K562 (cell line): ENCODE data around the gene CD164. TPM values are rescaled to one million over a fixed set of nuclear protein-coding genes. Genes with fewer than 3 reads are reported as not detected.

Source experiments
- BCLAF1 ChIP-seq, 2 experiments: fragments of 450-650 bp in 1 of 2; IDR thresholded peaks; 2 replicates each; pipeline ENCODE4 v1.6.1; 2011 to 2017; ENCODE audit warnings: low read depth in 2 of 2, antibody characterized with exemption in 1 of 2, borderline replicate concordance in 1 of 2, low read length in 1 of 2, mild to moderate bottlenecking in 1 of 2, mixed read lengths in 1 of 2; ENCODE audit not compliant: control insufficient read depth in 1 of 2
- CREB3 ChIP-seq: fragments of 450-650 bp; conservative IDR thresholded peaks from 2 replicates; pipeline ENCODE4 v1.6.1; 2016; ENCODE audit warnings: missing genetic modification characterization, low read depth, mild to moderate bottlenecking, missing compliant biosample characterization, moderate library complexity
- DPF2 ChIP-seq: fragments of 450-650 bp; IDR thresholded peaks from 2 replicates; pipeline ENCODE4 v1.6.1; 2016
- EHMT2 ChIP-seq: fragments of 450-650 bp; IDR thresholded peaks from 2 replicates; pipeline ENCODE4 v1.6.1; 2018; ENCODE audit warnings: antibody characterized with exemption
- ELF1 ChIP-seq: fragments of 200-800 bp; sonication (Bioruptor generic); IDR thresholded peaks from 2 replicates; pipeline ENCODE4 v1.6.1; 2016; ENCODE audit warnings: missing genetic modification characterization, missing compliant biosample characterization
- ELF4 ChIP-seq: fragments of 450-650 bp; formaldehyde crosslinking; IDR thresholded peaks from 2 replicates; pipeline ENCODE4 v1.4.0; 2022; ENCODE audit warnings: missing genetic modification characterization
- ESRRA ChIP-seq: fragments of 450-650 bp; IDR thresholded peaks from 2 replicates; pipeline ENCODE4 v1.6.1; 2014; ENCODE audit warnings: low read depth, mild to moderate bottlenecking, moderate library complexity, borderline replicate concordance
- ETV1 ChIP-seq: fragments of 450-650 bp; conservative IDR thresholded peaks from 2 replicates; pipeline ENCODE4 v1.6.1; 2016; ENCODE audit warnings: missing genetic modification characterization, control low read depth, low read depth, missing compliant biosample characterization
- GABPA ChIP-seq: fragments of 200-800 bp; sonication (Bioruptor generic); conservative IDR thresholded peaks from 2 replicates; pipeline ENCODE4 v1.6.1; 2016; ENCODE audit warnings: low read depth, missing genetic modification characterization, missing compliant biosample characterization
- GTF2F1 ChIP-seq: IDR thresholded peaks from 2 replicates; pipeline ENCODE4 v1.6.1; 2011; ENCODE audit warnings: low read depth, low read length, improper control_type of control experiment
- HBP1 ChIP-seq: fragments of 450-650 bp; formaldehyde crosslinking; IDR thresholded peaks from 2 replicates; pipeline ENCODE4 v1.4.0; 2022; ENCODE audit warnings: missing genetic modification characterization
- HINFP ChIP-seq: fragments of 450-650 bp; conservative IDR thresholded peaks from 2 replicates; pipeline ENCODE4 v1.6.1; 2016; ENCODE audit warnings: missing genetic modification characterization, low read depth, mild to moderate bottlenecking, control low read depth, missing compliant biosample characterization
- KLF1 ChIP-seq: fragments of 450-650 bp; IDR thresholded peaks from 2 replicates; pipeline ENCODE4 v1.6.1; 2016; ENCODE audit warnings: missing genetic modification characterization, missing compliant biosample characterization
- MAZ ChIP-seq, 2 experiments: fragments of 450-650 bp in 1 of 2; sonication (generic) in 1 of 2; formaldehyde crosslinking; IDR thresholded peaks in 1 of 2; conservative IDR thresholded peaks in 1 of 2; 2 replicates each; pipeline versions ENCODE4 v1.4.0 to v1.5.0; 2020; ENCODE audit warnings: mild to moderate bottlenecking in 1 of 2, missing genetic modification reagents in 1 of 2
- MEF2A ChIP-seq: IDR thresholded peaks from 2 replicates; pipeline ENCODE4 v1.6.1; 2011; ENCODE audit warnings: low read depth, mild to moderate bottlenecking, low read length, moderate library complexity; ENCODE audit not compliant: control insufficient read depth
- MEF2D ChIP-seq: conservative IDR thresholded peaks from 2 replicates; pipeline ENCODE4 v1.6.1; 2016; ENCODE audit warnings: low read depth, missing genetic modification characterization, missing compliant biosample characterization
- NCOA6 ChIP-seq: fragments of 450-650 bp; IDR thresholded peaks from 2 replicates; pipeline ENCODE4 v1.6.1; 2017; ENCODE audit warnings: mild to moderate bottlenecking
- SIN3B ChIP-seq: fragments of 450-650 bp; IDR thresholded peaks from 2 replicates; pipeline ENCODE4 v1.6.1; 2017; ENCODE audit warnings: low read depth, mild to moderate bottlenecking, moderate library complexity
- SMAD4 ChIP-seq: fragments of 250-450 bp; sonication (Bioruptor Pico); conservative IDR thresholded peaks from 2 replicates; pipeline ENCODE4 v1.8.0; 2021; ENCODE audit warnings: inconsistent platforms, mild to moderate bottlenecking, moderate library complexity
- SREBF2 ChIP-seq: sonication (generic); formaldehyde crosslinking; IDR thresholded peaks from 2 replicates; pipeline ENCODE4 v1.4.0; 2020; ENCODE audit warnings: mild to moderate bottlenecking, missing genetic modification reagents
- ZFP1 ChIP-seq: fragments of 450-650 bp; formaldehyde crosslinking; IDR thresholded peaks from 2 replicates; pipeline ENCODE4 v1.4.0; 2020; ENCODE audit warnings: mild to moderate bottlenecking, mixed read lengths
- ZNF121 ChIP-seq: sonication (generic); formaldehyde crosslinking; conservative IDR thresholded peaks from 2 replicates; pipeline ENCODE4 v1.8.0; 2022; ENCODE audit warnings: missing genetic modification reagents
- polyA plus RNA-seq, 8 experiments: library from polyadenylated mRNA; depleted of rRNA in 4 of 8; stranded (reverse) in 5 of 8; unstranded in 3 of 8; fragments of >200 nt; fragmentation: Nextera tagmentation in 2 of 8; fragmentation: Illumina TruSeq in 1 of 8; extraction: Ambion mirVana in 2 of 8; extraction: Trizol in 1 of 8; gene quantifications; 2 replicates each; pipeline versions ENCODE4 v1.2.1 to v1.2.3, GENCODE V29; 2011 to 2014; ENCODE audit warnings: inconsistent platforms in 1 of 8, missing spikeins in 1 of 8
- total RNA-seq, 7 experiments: library from RNA; depleted of rRNA in 6 of 7; stranded (reverse); fragments of >200 nt in 6 of 7; fragmentation: Illumina TruSeq in 2 of 7; extraction: Trizol in 2 of 7; gene quantifications; 2 replicates each; pipeline versions ENCODE4 v1.2.1 to v1.2.3, GENCODE V29; 2011 to 2021; ENCODE audit warnings: low replicate concordance in 1 of 7

Gene CD164
- total and polyA plus RNA-seq, 9 of the 15 experiments (the other 6 are each of a cell fraction or from before 2014, with no cell fraction given), result 79.5 to 317 (median 165) TPM

- TF ChIP-seq KLF1, result no peak
- TF ChIP-seq CREB3 (tag), result 0 out of 2 replicates have a peak, but pooled peaks have one; percentile 49
- 0 out of 2 replicates have a peak, but pooled peaks have one; percentile 25 for TF ChIP-seq ELF1
- no peak for TF ChIP-seq NCOA6
- TF ChIP-seq ELF4 (CRISPR knock-in tag), result peak; percentile 66; the same call in 1 of the 2 replicates
- no peak for TF ChIP-seq SREBF2
- TF ChIP-seq MEF2D (tag), result 0 out of 2 replicates have a peak, but pooled peaks have one; percentile 36
- TF ChIP-seq DPF2, result no peak
- TF ChIP-seq HINFP (tag), result no peak
- TF ChIP-seq ZFP1 (CRISPR knock-in tag), result 0 out of 2 replicates have a peak, but pooled peaks have one; percentile 24
- TF ChIP-seq SIN3B, result no peak
- no peak for TF ChIP-seq BCLAF1 (IDR thresholded peaks at IDR 0.05; ENCODE audit: borderline replicate concordance in 1 of 2, control insufficient read depth in 1 of 2, low read depth in 2 of 2, low read length in 1 of 2)
- 0 out of 4 replicates have a peak, but pooled peaks of 1 of the 2 experiments have one; percentile 23 for TF ChIP-seq MAZ (CRISPR knock-in tag; conservative IDR thresholded peaks at IDR 0.05 in 1 of 2, IDR thresholded peaks at IDR 0.05 in 1 of 2)
- TF ChIP-seq GTF2F1, result no peak
- no peak for TF ChIP-seq MEF2A
- TF ChIP-seq ESRRA, result no peak
- peak; percentile 32; the same call in 1 of the 2 replicates for TF ChIP-seq ETV1 (tag)
- no peak for TF ChIP-seq ZNF121
- peak; percentile 78 for TF ChIP-seq GABPA (tag)
- TF ChIP-seq SMAD4 (CRISPR knock-in tag), result peak; percentile 68
- TF ChIP-seq EHMT2, result peak; percentile 61; the same call in 1 of the 2 replicates
- TF ChIP-seq HBP1 (CRISPR knock-in tag), result peak; percentile 47; the same call in 1 of the 2 replicates
These were observed 59.4 kb downstream of the CD164 start (continued) for GRCh38 chr6:109322825-109323224.
